Esophagus muscularis mucosa (tissue), 4 donors: ENCODE data around the gene SNAPC2. TPM values are rescaled to one million over a fixed set of nuclear protein-coding genes. Genes with fewer than 3 reads are reported as not detected.

Experiments used
- DNase-seq: peaks from one replicate; pipeline ENCODE4 v3.0.0-alpha.2; 2017; ENCODE audit errors: extremely low spot score
- H3K27ac ChIP-seq, 4 donors: fragments of 200-600 bp; sonication (generic); replicated peaks in 1 of 4; 1 replicate in 3 of 4; 2 replicates in 1 of 4; pipeline ENCODE4 v1.5.1; 2016 to 2019; ENCODE audit warnings: mild to moderate bottlenecking in 1 of 4
- H3K27me3 ChIP-seq, 4 donors: fragments of 200-600 bp; sonication (generic); one replicate each; pipeline versions ENCODE4 v1.5.1 to v1.6.0; 2016 to 2019
- H3K36me3 ChIP-seq, 4 donors: fragments of 200-600 bp; sonication (generic); one replicate each; pipeline ENCODE4 v1.5.1; 2016 to 2019
- H3K4me1 ChIP-seq, 4 donors: fragments of 200-600 bp; sonication (generic); one replicate each; pipeline ENCODE4 v1.5.1; 2016 to 2019
- H3K4me3 ChIP-seq, 4 donors: fragments of 200-600 bp; sonication (generic); 1 replicate in 2 of 4; 2 replicates in 2 of 4; pipeline ENCODE4 v1.5.1; 2016 to 2019; ENCODE audit warnings: mild to moderate bottlenecking in 4 of 4, moderate library complexity in 1 of 4
- H3K9me3 ChIP-seq, 4 donors: fragments of 200-600 bp; sonication (generic); 1 replicate in 3 of 4; 2 replicates in 1 of 4; pipeline ENCODE4 v1.5.1; 2016 to 2019
- EP300 ChIP-seq: sonication (generic); formaldehyde crosslinking; IDR thresholded peaks from one replicate; pipeline ENCODE4 v1.6.1; 2017; ENCODE audit warnings: antibody characterized with exemption
- POLR2A ChIP-seq: fragments of 450-650 bp; IDR thresholded peaks from one replicate; pipeline ENCODE4 v1.6.1; 2017; ENCODE audit warnings: antibody characterized with exemption, moderate library complexity, mild to moderate bottlenecking, low read depth
- POLR2AphosphoS5 ChIP-seq, 2 donors: sonication (generic); formaldehyde crosslinking; IDR thresholded peaks; one replicate each; pipeline ENCODE4 v1.6.1; 2017; ENCODE audit warnings: antibody characterized with exemption in 2 of 2
- WGBS: methylation state at CpG from one replicate; pipeline ENCODE4 v1.1.5; 2018; 5-methylcytosine and 5-hydroxymethylcytosine counted together
- intact Hi-C: fragments of 100-400 bp; cut with DNase I; formaldehyde crosslinking; loops from one replicate; pipeline ENCODE4 v1.15.1; 2023
- total RNA-seq, 4 donors: library from RNA; depleted of rRNA; stranded (reverse); fragments of >200 nt; gene quantifications; one replicate each; pipeline versions ENCODE4 v1.1.0 to v1.2.1, GENCODE V29; 2016
- TF ChIP-seq, protein P1 (sequence below), 3 experiments: fragments of 200-600 bp in 2 of 3; fragments of 450-650 bp in 1 of 3; sonication (generic) in 2 of 3; IDR thresholded peaks; one replicate each; pipeline ENCODE4 v1.5.1; 2017 to 2019; ENCODE audit warnings: antibody characterized with exemption in 3 of 3, mild to moderate bottlenecking in 2 of 3, moderate library complexity in 1 of 3

The SNAPC2 gene
- total RNA-seq, 4 donors from 2014 or later = 32.4 to 47.2 (median 35.0) TPM

DNA sequence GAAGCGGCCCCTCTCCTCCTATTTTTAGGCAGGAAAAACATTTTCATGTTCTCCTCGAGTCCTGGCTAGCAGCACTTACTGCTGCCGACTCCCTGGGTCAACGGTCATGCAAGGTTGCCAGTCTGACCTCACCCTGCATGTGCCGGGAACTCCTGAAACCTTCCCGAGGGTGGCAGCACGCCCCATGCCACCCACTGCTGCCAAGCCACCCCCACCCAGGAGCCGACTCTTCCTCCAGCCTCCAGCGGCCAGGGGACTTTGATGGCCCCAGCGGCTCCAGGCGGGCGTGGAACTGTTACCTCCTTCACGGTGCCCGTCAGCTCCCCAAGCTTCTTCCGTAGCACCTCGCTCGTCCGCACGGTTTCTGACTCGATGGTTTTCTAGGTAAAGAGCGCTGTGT lies 14.6 kb downstream of the SNAPC2 start:
- intact Hi-C loops = no loop called here
- no peaks in the 10 kb centered on the region for H3K9me3 ChIP-seq
- WGBS = 92% methylated on average over 19 of the region's 21 CpGs
- H3K27ac ChIP-seq = peak overlapping the region in 2 of 4 donors; percentile 95 to 96
- no peak overlapping the region for H3K4me3 ChIP-seq
- H3K27me3 ChIP-seq = no peaks in the 10 kb centered on the region
- no peak for DNase-seq
- TF ChIP-seq POLR2AphosphoS5 (IDR thresholded peaks at IDR 0.05) = no peak
- no peak for TF ChIP-seq POLR2A
- TF ChIP-seq, protein P1, sequence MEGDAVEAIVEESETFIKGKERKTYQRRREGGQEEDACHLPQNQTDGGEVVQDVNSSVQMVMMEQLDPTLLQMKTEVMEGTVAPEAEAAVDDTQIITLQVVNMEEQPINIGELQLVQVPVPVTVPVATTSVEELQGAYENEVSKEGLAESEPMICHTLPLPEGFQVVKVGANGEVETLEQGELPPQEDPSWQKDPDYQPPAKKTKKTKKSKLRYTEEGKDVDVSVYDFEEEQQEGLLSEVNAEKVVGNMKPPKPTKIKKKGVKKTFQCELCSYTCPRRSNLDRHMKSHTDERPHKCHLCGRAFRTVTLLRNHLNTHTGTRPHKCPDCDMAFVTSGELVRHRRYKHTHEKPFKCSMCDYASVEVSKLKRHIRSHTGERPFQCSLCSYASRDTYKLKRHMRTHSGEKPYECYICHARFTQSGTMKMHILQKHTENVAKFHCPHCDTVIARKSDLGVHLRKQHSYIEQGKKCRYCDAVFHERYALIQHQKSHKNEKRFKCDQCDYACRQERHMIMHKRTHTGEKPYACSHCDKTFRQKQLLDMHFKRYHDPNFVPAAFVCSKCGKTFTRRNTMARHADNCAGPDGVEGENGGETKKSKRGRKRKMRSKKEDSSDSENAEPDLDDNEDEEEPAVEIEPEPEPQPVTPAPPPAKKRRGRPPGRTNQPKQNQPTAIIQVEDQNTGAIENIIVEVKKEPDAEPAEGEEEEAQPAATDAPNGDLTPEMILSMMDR (IDR thresholded peaks at IDR 0.05) = no peak
- no peak for TF ChIP-seq EP300
- H3K4me1 ChIP-seq = peaks cover 6 to 55% (median 45%) of the 10 kb centered on the region in 4 donors
- peaks cover 63 to 96% (median 89%) of the 10 kb centered on the region in 4 donors for H3K36me3 ChIP-seq

DNA sequence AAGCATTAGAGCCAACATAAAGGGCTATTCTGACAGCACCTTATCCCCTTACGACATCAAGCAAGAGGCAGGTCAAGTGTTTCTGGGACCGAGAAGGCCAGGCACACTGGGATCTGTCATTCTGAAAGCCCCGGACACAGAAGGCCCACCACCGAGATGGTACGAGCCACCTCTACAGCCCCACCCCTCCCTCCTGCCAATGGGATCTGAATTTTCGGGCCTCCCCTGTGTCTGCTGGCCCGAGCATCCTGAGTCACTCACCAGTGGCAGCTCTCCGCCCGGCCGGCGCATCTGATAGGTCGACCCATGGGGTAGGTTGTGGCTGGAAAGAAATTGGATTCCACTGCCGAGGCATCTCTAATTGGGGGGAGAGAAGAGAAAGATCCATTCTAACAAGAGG lies 20.7 kb downstream of the SNAPC2 start:
- no peak overlapping the region for H3K4me3 ChIP-seq
- intact Hi-C loops = loop anchor here (5.0 to 10.0 kb wide), 2 partner anchors 61 to 314 kb away; no protein-coding TSS in a partner anchor

GRCh38 chr19:7941895-7942596 lies 21.9 kb downstream of the SNAPC2 start:
- Histone ChIP-seq H3K9me3 (no peaks in the 10 kb centered on the region), H3K27me3 (no peaks in the 10 kb centered on the region), H3K27ac (peak overlapping the region in 3 of 4 donors; percentile 93 to 97 (median 95)), H3K4me1 (peaks cover 19 to 60% (median 52%) of the 10 kb centered on the region in 4 donors), H3K36me3 (peaks cover 20 to 42% (median 35%) of the 10 kb centered on the region in 4 donors), H3K4me3 (peak overlapping the region; percentile 63 to 97 (median 79))
- no peak for DNase-seq
- 88% methylated on average over 19 of the region's 19 CpGs for WGBS
- intact Hi-C loops = loop anchor here (5.0 to 10.0 kb wide), 2 partner anchors 60 to 313 kb away; no protein-coding TSS in a partner anchor
- TF ChIP-seq POLR2A (no peak), POLR2AphosphoS5 (IDR thresholded peaks at IDR 0.05) (no peak), EP300 (no peak)
- TF ChIP-seq, protein P1 (IDR thresholded peaks at IDR 0.05) = no peak

More for the DNA sequence above, 20.7 kb downstream of the SNAPC2 start:
- Histone ChIP-seq H3K9me3 (no peaks in the 10 kb centered on the region), H3K36me3 (peaks cover 32 to 54% (median 47%) of the 10 kb centered on the region in 4 donors), H3K27ac (no peak overlapping the region), H3K27me3 (no peaks in the 10 kb centered on the region), H3K4me1 (peaks cover 19 to 66% (median 55%) of the 10 kb centered on the region in 4 donors)
- 85% methylated on average over 7 of the region's 13 CpGs for WGBS
- TF ChIP-seq POLR2AphosphoS5 (IDR thresholded peaks at IDR 0.05) = no peak
- TF ChIP-seq, protein P1 (IDR thresholded peaks at IDR 0.05) = no peak
- no peak for TF ChIP-seq POLR2A
- TF ChIP-seq EP300 = no peak
- DNase-seq = no peak

GRCh38 chr19:7942981-7943443 lies 22.9 kb downstream of the SNAPC2 start:
- intact Hi-C loops = loop anchor here (5.0 to 10.0 kb wide), 2 partner anchors 59 to 312 kb away; no protein-coding TSS in a partner anchor
- no peak for DNase-seq
- TF ChIP-seq POLR2AphosphoS5 (IDR thresholded peaks at IDR 0.05) = no peak
- Histone ChIP-seq H3K36me3 (peaks cover 14 to 32% (median 26%) of the 10 kb centered on the region in 4 donors), H3K9me3 (no peaks in the 10 kb centered on the region), H3K27ac (peak overlapping the region; percentile 93 to 98 (median 96)), H3K4me1 (peaks cover 19 to 57% (median 49%) of the 10 kb centered on the region in 4 donors), H3K27me3 (no peaks in the 10 kb centered on the region), H3K4me3 (peak overlapping the region; percentile 63 to 97 (median 79))
- 4% methylated on average over 33 of the region's 33 CpGs for WGBS

GRCh38 chr19:7943444-7944176 lies 23.5 kb downstream of the SNAPC2 start, which contains the start of gene TIMM44:
TIMM44 (minus strand) TSS chr19:7943666; CDS start chr19:7943651, 15 bp downstream.
- DNase-seq = peak; percentile 100
- peak within 1 kb of the TSS; percentile 93 to 98 (median 96) for H3K27ac ChIP-seq
- intact Hi-C loops = loop anchor here (5.0 to 10.0 kb wide), 2 partner anchors 59 to 311 kb away; no protein-coding TSS in a partner anchor
- no peaks in the 10 kb centered on the region for H3K27me3 ChIP-seq
- peak; percentile 47 for TF ChIP-seq POLR2A
- TF ChIP-seq POLR2AphosphoS5 (IDR thresholded peaks at IDR 0.05) = peak; percentile 95 to 97
- TF ChIP-seq, protein P1 (IDR thresholded peaks at IDR 0.05) = no peak
- TF ChIP-seq EP300 = no peak
- no peaks in the 10 kb centered on the region for H3K9me3 ChIP-seq
- H3K4me1 ChIP-seq = peaks cover 19 to 55% (median 49%) of the 10 kb centered on the region in 4 donors
- H3K36me3 ChIP-seq = peaks cover 14 to 26% (median 20%) of the 10 kb centered on the region in 4 donors
- H3K4me3 ChIP-seq = peak within 1 kb of the TSS; percentile 63 to 97 (median 79)
- 2% methylated on average over 37 of the region's 56 CpGs for WGBS
